Erythroblast (primary cell): ENCODE data around the gene RPLP1.
"Not testable (repeated sequence)": the region's sequence is repeated elsewhere in the genome, so short reads cannot be mapped to it uniquely, and the experiment has no call there.

Experiments used
- GATA1 ChIP-seq: IDR thresholded peaks from 2 replicates; pipeline ENCODE4 v1.6.1; 2011; ENCODE audit warnings: low read depth, mild to moderate bottlenecking, control low read depth, low read length, moderate library complexity
- POLR2A ChIP-seq: IDR thresholded peaks from 2 replicates; pipeline ENCODE4 v1.6.1; 2011; ENCODE audit warnings: mild to moderate bottlenecking, low read length

- not testable (repeated sequence) for TF ChIP-seq POLR2A, GATA1
These were observed 2.4 kb upstream of the RPLP1 start for GRCh38 chr15:69450221-69450620.
